WTC11 (cell line): ENCODE measurements around the gene CX3CR1. TPM values are rescaled to one million over a fixed set of nuclear protein-coding genes. Genes with fewer than 3 reads are reported as not detected.

Experiments
- ATAC-seq: fragments of 200-7000 bp; cut with Tn5 transposase; 2 replicates; pipeline ENCODE4 v1.10.0; 2021; ENCODE audit warnings: mild to moderate bottlenecking, moderate library complexity
- CTCF ChIA-PET: fragments of 300-600 bp; sonication (Branson Sonifier 250); formaldehyde crosslinking; loops from one replicate; lab custom pipeline; 2021; ENCODE audit warnings: antibody characterized with exemption; lab: Charles Lee
- POLR2A ChIA-PET: fragments of 350-600 bp; sonication (Branson Sonifier 250); formaldehyde crosslinking; loops from one replicate; lab custom pipeline; 2021; ENCODE audit warnings: antibody characterized with exemption; lab: Charles Lee
- DNase-seq: peaks from one replicate; pipeline ENCODE4 v3.0.0; 2021; ENCODE audit warnings: low spot score
- H3K27ac Mint-ChIP-seq: 2 replicates; pipeline ENCODE4 v1.8.0; 2021; ENCODE audit warnings: mixed read lengths
- H3K27me3 Mint-ChIP-seq: 2 replicates; pipeline ENCODE4 v1.8.0; 2021; ENCODE audit warnings: low read depth, mild to moderate bottlenecking, moderate library complexity, mixed read lengths
- H3K36me3 Mint-ChIP-seq: 2 replicates; pipeline ENCODE4 v1.8.0; 2021; ENCODE audit warnings: mixed read lengths
- H3K4me1 Mint-ChIP-seq: 2 replicates; pipeline ENCODE4 v1.8.0; 2022; ENCODE audit warnings: mixed read lengths
- H3K4me3 Mint-ChIP-seq: 2 replicates; pipeline ENCODE4 v1.8.0; 2021; ENCODE audit warnings: mild to moderate bottlenecking, moderate library complexity, mixed read lengths
- H3K9me3 Mint-ChIP-seq: 2 replicates; pipeline ENCODE4 v1.8.0; 2021; ENCODE audit warnings: mixed read lengths
- CREM ChIP-seq: sonication (generic); formaldehyde crosslinking; IDR thresholded peaks from 2 replicates; pipeline ENCODE4 v1.8.1; 2022; ENCODE audit warnings: mild to moderate bottlenecking, missing genetic modification reagents, moderate library complexity
- ELF4 ChIP-seq: sonication (generic); formaldehyde crosslinking; IDR thresholded peaks from 2 replicates; pipeline ENCODE4 v1.8.1; 2022; ENCODE audit warnings: low read depth, mild to moderate bottlenecking, moderate library complexity, missing genetic modification reagents
- EMX1 ChIP-seq: fragments of 250-450 bp; sonication (Bioruptor Pico); IDR thresholded peaks from 2 replicates; pipeline ENCODE4 v1.8.0; 2021; ENCODE audit warnings: mild to moderate bottlenecking
- GTF2I ChIP-seq: fragments of 250-450 bp; sonication (Bioruptor Pico); conservative IDR thresholded peaks from 2 replicates; pipeline ENCODE4 v1.4.0; 2021; ENCODE audit warnings: mild to moderate bottlenecking
- JUN ChIP-seq: sonication (generic); formaldehyde crosslinking; IDR thresholded peaks from 2 replicates; pipeline ENCODE4 v1.8.0; 2023; ENCODE audit warnings: mild to moderate bottlenecking, missing genetic modification reagents
- NFATC4 ChIP-seq: fragments of 250-450 bp; sonication (Bioruptor Pico); IDR thresholded peaks from 2 replicates; pipeline ENCODE4 v1.9.0; 2021; ENCODE audit warnings: mild to moderate bottlenecking
- RELA ChIP-seq: sonication (generic); formaldehyde crosslinking; IDR thresholded peaks from 2 replicates; pipeline ENCODE4 v1.8.1; 2022; ENCODE audit warnings: missing genetic modification reagents, mild to moderate bottlenecking, borderline replicate concordance
- RORB ChIP-seq: fragments of 250-450 bp; sonication (Bioruptor Pico); IDR thresholded peaks from 2 replicates; pipeline ENCODE4 v1.9.0; 2021; ENCODE audit warnings: mild to moderate bottlenecking
- SMAD3 ChIP-seq: sonication (generic); formaldehyde crosslinking; IDR thresholded peaks from 2 replicates; pipeline ENCODE4 v1.8.0; 2022; ENCODE audit warnings: missing genetic modification reagents, mild to moderate bottlenecking, borderline replicate concordance
- SP1 ChIP-seq: sonication (generic); formaldehyde crosslinking; conservative IDR thresholded peaks from 2 replicates; pipeline ENCODE4 v1.8.1; 2022; ENCODE audit warnings: missing genetic modification reagents
- TEAD1 ChIP-seq: sonication (generic); formaldehyde crosslinking; IDR thresholded peaks from 2 replicates; pipeline ENCODE4 v1.8.0; 2022; ENCODE audit warnings: mild to moderate bottlenecking, missing genetic modification reagents
- TEAD4 ChIP-seq: sonication (generic); formaldehyde crosslinking; IDR thresholded peaks from 2 replicates; pipeline ENCODE4 v1.8.0; 2022; ENCODE audit warnings: mild to moderate bottlenecking, missing genetic modification reagents
- ZNF263 ChIP-seq: sonication (generic); formaldehyde crosslinking; IDR thresholded peaks from 2 replicates; pipeline ENCODE4 v1.8.1; 2022; ENCODE audit warnings: low read depth, mild to moderate bottlenecking, moderate library complexity, missing genetic modification reagents
- ZNF317 ChIP-seq: sonication (generic); formaldehyde crosslinking; IDR thresholded peaks from 2 replicates; pipeline ENCODE4 v1.8.1; 2023; ENCODE audit warnings: low read depth, mild to moderate bottlenecking, moderate library complexity, missing genetic modification reagents, borderline replicate concordance
- ZNF423 ChIP-seq: fragments of 250-450 bp; sonication (Bioruptor Pico); IDR thresholded peaks from 2 replicates; pipeline ENCODE4 v2.1.2; 2022; ENCODE audit warnings: mild to moderate bottlenecking, moderate library complexity
- total RNA-seq: library from RNA; stranded (reverse); gene quantifications from 3 replicates; pipeline ENCODE4 v1.2.3, GENCODE V29; 2021
- TF ChIP-seq, protein P1 (sequence below): sonication (generic); formaldehyde crosslinking; IDR thresholded peaks from 2 replicates; pipeline ENCODE4 v1.8.0; 2022; ENCODE audit warnings: mild to moderate bottlenecking, missing genetic modification reagents
- TF ChIP-seq, protein P2 (sequence below): fragments of 250-450 bp; sonication (Bioruptor Pico); IDR thresholded peaks from 2 replicates; pipeline ENCODE4 v2.1.2; 2022; ENCODE audit warnings: mild to moderate bottlenecking, moderate library complexity
- TF ChIP-seq, protein P3 (sequence below): fragments of 200-600 bp; IDR thresholded peaks from 2 replicates; pipeline ENCODE4 v1.8.0; 2022; ENCODE audit warnings: antibody characterized with exemption
- TF ChIP-seq, protein P4 (sequence below): fragments of 250-450 bp; sonication (Bioruptor Pico); IDR thresholded peaks from 2 replicates; pipeline ENCODE4 v1.8.0; 2021; ENCODE audit warnings: mild to moderate bottlenecking
- TF ChIP-seq, protein P5 (sequence below): fragments of 250-450 bp; sonication (Bioruptor Pico); IDR thresholded peaks from 2 replicates; pipeline ENCODE4 v1.9.0; 2021; ENCODE audit warnings: mild to moderate bottlenecking
- TF ChIP-seq, protein P6 (sequence below): sonication (generic); formaldehyde crosslinking; IDR thresholded peaks from 2 replicates; pipeline ENCODE4 v1.8.1; 2023; ENCODE audit warnings: mild to moderate bottlenecking, moderate library complexity, missing genetic modification reagents
- TF ChIP-seq, protein P7 (sequence below): sonication (generic); formaldehyde crosslinking; IDR thresholded peaks from 2 replicates; pipeline ENCODE4 v1.8.0; 2023; ENCODE audit warnings: missing genetic modification reagents
- TF ChIP-seq, protein P8 (sequence below): sonication (generic); formaldehyde crosslinking; IDR thresholded peaks from 2 replicates; pipeline ENCODE4 v1.8.0; 2022; ENCODE audit warnings: mild to moderate bottlenecking, missing genetic modification reagents

CX3CR1 gene
- total RNA-seq, 1 experiment from 2014 or later = 0.11 TPM

DNA sequence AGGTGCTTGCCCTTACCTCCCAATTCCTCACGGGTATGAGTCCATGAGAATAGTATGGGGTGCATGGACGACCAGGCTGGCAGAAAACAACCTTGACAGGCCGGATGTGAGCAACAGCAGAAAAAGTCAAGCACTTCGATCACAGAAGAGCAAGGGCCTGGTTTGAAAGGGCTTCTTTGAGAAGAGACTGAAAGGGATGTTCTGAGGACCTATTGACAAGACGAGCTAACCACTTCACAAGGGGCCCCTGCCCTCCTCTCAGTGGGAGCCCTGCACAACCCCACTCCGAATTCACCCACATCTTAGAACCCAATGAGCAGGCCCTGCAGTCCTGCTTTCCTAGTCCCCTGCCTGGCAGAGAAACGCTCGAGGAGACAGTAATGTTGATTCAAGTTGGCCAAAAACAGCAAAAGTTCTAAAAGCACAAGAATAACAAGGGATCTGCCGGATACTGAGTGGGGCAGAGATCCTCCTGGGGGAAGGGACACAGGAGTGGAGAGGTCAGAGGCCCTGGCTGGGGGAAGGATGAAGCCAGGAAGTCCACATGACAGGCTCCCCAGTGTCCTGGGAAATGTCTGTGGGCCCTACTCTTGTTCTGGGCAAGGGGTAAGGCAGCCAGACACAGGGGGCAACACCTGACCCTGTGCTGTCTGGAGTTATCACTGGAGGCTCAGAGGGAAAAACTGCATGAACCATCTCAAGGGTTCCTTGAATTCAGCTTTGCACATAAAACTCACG is 14.8 kb upstream of the CX3CR1 start (continued):
- no peak for TF ChIP-seq EMX1 (CRISPR knock-in tag)
- TF ChIP-seq ZNF423 (CRISPR knock-in tag) = no peak
- TF ChIP-seq, protein P1, sequence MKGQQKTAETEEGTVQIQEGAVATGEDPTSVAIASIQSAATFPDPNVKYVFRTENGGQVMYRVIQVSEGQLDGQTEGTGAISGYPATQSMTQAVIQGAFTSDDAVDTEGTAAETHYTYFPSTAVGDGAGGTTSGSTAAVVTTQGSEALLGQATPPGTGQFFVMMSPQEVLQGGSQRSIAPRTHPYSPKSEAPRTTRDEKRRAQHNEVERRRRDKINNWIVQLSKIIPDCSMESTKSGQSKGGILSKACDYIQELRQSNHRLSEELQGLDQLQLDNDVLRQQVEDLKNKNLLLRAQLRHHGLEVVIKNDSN (CRISPR knock-in tag) = no peak
- TF ChIP-seq, protein P2, sequence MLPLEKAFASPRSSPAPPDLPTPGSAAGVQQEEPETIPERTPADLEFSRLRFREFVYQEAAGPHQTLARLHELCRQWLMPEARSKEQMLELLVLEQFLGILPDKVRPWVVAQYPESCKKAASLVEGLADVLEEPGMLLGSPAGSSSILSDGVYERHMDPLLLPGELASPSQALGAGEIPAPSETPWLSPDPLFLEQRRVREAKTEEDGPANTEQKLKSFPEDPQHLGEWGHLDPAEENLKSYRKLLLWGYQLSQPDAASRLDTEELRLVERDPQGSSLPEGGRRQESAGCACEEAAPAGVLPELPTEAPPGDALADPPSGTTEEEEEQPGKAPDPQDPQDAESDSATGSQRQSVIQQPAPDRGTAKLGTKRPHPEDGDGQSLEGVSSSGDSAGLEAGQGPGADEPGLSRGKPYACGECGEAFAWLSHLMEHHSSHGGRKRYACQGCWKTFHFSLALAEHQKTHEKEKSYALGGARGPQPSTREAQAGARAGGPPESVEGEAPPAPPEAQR = no peak
- no peak for TF ChIP-seq ZNF263 (CRISPR knock-in tag)

DNA sequence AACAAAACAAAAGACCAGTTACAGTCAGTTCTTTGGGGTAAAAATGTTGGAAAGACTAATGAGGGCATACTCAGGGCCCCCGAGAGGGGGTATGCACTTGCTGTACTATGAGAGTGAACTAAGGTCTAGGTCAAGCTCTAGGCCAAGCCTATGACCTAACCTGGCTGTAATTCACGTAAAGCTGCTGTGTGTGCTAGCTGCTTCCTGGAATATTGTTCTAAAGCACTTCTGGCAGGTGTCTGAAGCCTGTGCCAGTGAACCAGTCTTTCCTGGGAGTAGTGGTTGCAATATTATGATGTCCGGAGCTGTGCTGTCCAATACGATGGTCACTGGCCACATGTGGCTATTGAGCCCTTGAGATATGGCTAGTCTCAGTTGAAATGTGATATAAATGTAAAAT is 13.1 kb upstream of the CX3CR1 start:
- no peak for ATAC-seq
- Mint-ChIP-seq H3K27me3 (no peaks in the 10 kb centered on the region), H3K9me3 (0 out of 2 replicates have a peak, but pooled peaks cover 4% of the 10 kb centered on the region), H3K27ac (no peak overlapping the region), H3K36me3 (no peaks in the 10 kb centered on the region), H3K4me1 (no peaks in the 10 kb centered on the region; the same call in 1 of the 2 replicates), H3K4me3 (no peak overlapping the region)
- no peak for DNase-seq
- POLR2A ChIA-PET = no interaction called here
- CTCF ChIA-PET = interaction anchor here (0.8 to 9.4 kb wide), 9 partner anchors 19 to 196 kb away, joined by 3 to 213 read pairs (median 9); partner anchors contain the start of gene CX3CR1
- TF ChIP-seq CREM = no peak
- TF ChIP-seq, protein P3, sequence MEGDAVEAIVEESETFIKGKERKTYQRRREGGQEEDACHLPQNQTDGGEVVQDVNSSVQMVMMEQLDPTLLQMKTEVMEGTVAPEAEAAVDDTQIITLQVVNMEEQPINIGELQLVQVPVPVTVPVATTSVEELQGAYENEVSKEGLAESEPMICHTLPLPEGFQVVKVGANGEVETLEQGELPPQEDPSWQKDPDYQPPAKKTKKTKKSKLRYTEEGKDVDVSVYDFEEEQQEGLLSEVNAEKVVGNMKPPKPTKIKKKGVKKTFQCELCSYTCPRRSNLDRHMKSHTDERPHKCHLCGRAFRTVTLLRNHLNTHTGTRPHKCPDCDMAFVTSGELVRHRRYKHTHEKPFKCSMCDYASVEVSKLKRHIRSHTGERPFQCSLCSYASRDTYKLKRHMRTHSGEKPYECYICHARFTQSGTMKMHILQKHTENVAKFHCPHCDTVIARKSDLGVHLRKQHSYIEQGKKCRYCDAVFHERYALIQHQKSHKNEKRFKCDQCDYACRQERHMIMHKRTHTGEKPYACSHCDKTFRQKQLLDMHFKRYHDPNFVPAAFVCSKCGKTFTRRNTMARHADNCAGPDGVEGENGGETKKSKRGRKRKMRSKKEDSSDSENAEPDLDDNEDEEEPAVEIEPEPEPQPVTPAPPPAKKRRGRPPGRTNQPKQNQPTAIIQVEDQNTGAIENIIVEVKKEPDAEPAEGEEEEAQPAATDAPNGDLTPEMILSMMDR = no peak
- no peak for TF ChIP-seq TEAD1
- no peak for TF ChIP-seq TEAD4 (CRISPR knock-in tag)
- TF ChIP-seq, protein P4, sequence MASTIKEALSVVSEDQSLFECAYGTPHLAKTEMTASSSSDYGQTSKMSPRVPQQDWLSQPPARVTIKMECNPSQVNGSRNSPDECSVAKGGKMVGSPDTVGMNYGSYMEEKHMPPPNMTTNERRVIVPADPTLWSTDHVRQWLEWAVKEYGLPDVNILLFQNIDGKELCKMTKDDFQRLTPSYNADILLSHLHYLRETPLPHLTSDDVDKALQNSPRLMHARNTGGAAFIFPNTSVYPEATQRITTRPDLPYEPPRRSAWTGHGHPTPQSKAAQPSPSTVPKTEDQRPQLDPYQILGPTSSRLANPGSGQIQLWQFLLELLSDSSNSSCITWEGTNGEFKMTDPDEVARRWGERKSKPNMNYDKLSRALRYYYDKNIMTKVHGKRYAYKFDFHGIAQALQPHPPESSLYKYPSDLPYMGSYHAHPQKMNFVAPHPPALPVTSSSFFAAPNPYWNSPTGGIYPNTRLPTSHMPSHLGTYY = no peak
- no peak for TF ChIP-seq SP1 (CRISPR knock-in tag)
- no peak for TF ChIP-seq SMAD3 (CRISPR knock-in tag)
- TF ChIP-seq, protein P5, sequence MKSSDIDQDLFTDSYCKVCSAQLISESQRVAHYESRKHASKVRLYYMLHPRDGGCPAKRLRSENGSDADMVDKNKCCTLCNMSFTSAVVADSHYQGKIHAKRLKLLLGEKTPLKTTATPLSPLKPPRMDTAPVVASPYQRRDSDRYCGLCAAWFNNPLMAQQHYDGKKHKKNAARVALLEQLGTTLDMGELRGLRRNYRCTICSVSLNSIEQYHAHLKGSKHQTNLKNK (CRISPR knock-in tag) = no peak
- TF ChIP-seq ZNF317 (CRISPR knock-in tag) = no peak
- TF ChIP-seq RORB = no peak
- no peak for TF ChIP-seq ELF4 (CRISPR knock-in tag)
- TF ChIP-seq, protein P6, sequence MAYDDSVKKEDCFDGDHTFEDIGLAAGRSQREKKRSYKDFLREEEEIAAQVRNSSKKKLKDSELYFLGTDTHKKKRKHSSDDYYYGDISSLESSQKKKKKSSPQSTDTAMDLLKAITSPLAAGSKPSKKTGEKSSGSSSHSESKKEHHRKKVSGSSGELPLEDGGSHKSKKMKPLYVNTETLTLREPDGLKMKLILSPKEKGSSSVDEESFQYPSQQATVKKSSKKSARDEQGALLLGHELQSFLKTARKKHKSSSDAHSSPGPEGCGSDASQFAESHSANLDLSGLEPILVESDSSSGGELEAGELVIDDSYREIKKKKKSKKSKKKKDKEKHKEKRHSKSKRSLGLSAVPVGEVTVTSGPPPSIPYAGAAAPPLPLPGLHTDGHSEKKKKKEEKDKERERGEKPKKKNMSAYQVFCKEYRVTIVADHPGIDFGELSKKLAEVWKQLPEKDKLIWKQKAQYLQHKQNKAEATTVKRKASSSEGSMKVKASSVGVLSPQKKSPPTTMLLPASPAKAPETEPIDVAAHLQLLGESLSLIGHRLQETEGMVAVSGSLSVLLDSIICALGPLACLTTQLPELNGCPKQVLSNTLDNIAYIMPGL = no peak
- TF ChIP-seq RELA (CRISPR knock-in tag) = no peak
- no peak for TF ChIP-seq JUN (CRISPR knock-in tag)
- TF ChIP-seq GTF2I = no peak
- TF ChIP-seq, protein P7, sequence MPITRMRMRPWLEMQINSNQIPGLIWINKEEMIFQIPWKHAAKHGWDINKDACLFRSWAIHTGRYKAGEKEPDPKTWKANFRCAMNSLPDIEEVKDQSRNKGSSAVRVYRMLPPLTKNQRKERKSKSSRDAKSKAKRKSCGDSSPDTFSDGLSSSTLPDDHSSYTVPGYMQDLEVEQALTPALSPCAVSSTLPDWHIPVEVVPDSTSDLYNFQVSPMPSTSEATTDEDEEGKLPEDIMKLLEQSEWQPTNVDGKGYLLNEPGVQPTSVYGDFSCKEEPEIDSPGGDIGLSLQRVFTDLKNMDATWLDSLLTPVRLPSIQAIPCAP (CRISPR knock-in tag) = no peak
- TF ChIP-seq NFATC4 (CRISPR knock-in tag) = no peak
- TF ChIP-seq, protein P8, sequence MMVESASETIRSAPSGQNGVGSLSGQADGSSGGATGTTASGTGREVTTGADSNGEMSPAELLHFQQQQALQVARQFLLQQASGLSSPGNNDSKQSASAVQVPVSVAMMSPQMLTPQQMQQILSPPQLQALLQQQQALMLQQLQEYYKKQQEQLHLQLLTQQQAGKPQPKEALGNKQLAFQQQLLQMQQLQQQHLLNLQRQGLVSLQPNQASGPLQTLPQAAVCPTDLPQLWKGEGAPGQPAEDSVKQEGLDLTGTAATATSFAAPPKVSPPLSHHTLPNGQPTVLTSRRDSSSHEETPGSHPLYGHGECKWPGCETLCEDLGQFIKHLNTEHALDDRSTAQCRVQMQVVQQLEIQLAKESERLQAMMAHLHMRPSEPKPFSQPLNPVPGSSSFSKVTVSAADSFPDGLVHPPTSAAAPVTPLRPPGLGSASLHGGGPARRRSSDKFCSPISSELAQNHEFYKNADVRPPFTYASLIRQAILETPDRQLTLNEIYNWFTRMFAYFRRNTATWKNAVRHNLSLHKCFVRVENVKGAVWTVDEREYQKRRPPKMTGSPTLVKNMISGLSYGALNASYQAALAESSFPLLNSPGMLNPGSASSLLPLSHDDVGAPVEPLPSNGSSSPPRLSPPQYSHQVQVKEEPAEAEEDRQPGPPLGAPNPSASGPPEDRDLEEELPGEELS = no peak
